H1 (cell line): ENCODE data around the gene RNF44. TPM values are rescaled to one million over a fixed set of nuclear protein-coding genes. Genes with fewer than 3 reads are reported as not detected.

ENCODE experiments used
- CHD1 ChIP-seq: IDR thresholded peaks from 2 replicates; pipeline ENCODE4 v1.6.1; 2012; ENCODE audit warnings: low read depth, low read length, improper control_type of control experiment
- NRF1 ChIP-seq: IDR thresholded peaks from 2 replicates; pipeline ENCODE4 v1.6.1; 2011; ENCODE audit warnings: mild to moderate bottlenecking, low read depth, low read length, improper control_type of control experiment
- POLR2A ChIP-seq, 2 experiments: IDR thresholded peaks; 1 replicate in 1 of 2; 2 replicates in 1 of 2; pipeline ENCODE4 v1.6.1; 2011; ENCODE audit warnings: low read depth in 2 of 2, low read length in 2 of 2, mild to moderate bottlenecking in 2 of 2; ENCODE audit errors: control extremely low read depth in 1 of 2
- SP4 ChIP-seq: IDR thresholded peaks from 2 replicates; pipeline ENCODE4 v1.6.1; 2012; ENCODE audit warnings: low read length, inconsistent platforms
- TCF12 ChIP-seq: IDR thresholded peaks from 2 replicates; pipeline ENCODE4 v1.6.1; 2011; ENCODE audit warnings: low read depth, mild to moderate bottlenecking, low read length
- TEAD4 ChIP-seq: IDR thresholded peaks from 2 replicates; pipeline ENCODE4 v1.6.1; 2012; ENCODE audit warnings: low read depth, low read length, inconsistent platforms, mixed read lengths
- polyA plus RNA-seq, 7 experiments: library from polyadenylated mRNA; depleted of rRNA in 3 of 7; stranded (reverse) in 5 of 7; unstranded in 2 of 7; fragments of >200 nt in 5 of 7; fragments of 200-250 nt in 2 of 7; gene quantifications; 1 replicate in 5 of 7; 2 replicates in 1 of 7; 4 replicates in 1 of 7; pipeline versions ENCODE4 v1.2.1 to v1.2.3, GENCODE V29; 2011 to 2013; ENCODE audit warnings: missing spikeins in 2 of 7, mixed read lengths in 2 of 7
- total RNA-seq: library from RNA; stranded (reverse); fragmentation: NEBNext Ultra II Directional; extraction: Animal tissue kit (Norgen Biotek cat#: 25700); gene quantifications from 2 replicates; pipeline ENCODE4 v1.2.1, GENCODE V29; 2021
- TF ChIP-seq, protein P1 (sequence below): IDR thresholded peaks from 2 replicates; pipeline ENCODE4 v1.6.1; 2012; ENCODE audit warnings: inconsistent platforms

RNF44 gene
- total and polyA plus RNA-seq, 2 of the 8 experiments (the other 6 are each of a cell fraction or from before 2014, with no cell fraction given), result 54.7 to 164 TPM

GRCh38 chr5:176577312-176578176, 40.3 kb upstream of the RNF44 start (continued):
- TF ChIP-seq NRF1 (no peak), TEAD4 (no peak), TCF12 (no peak), SP4 (no peak), POLR2A (IDR thresholded peaks at IDR 0.05; ENCODE audit: control extremely low read depth in 1 of 2, low read depth in 2 of 2, low read length in 2 of 2) (no peak), CHD1 (no peak)
- TF ChIP-seq, protein P1, sequence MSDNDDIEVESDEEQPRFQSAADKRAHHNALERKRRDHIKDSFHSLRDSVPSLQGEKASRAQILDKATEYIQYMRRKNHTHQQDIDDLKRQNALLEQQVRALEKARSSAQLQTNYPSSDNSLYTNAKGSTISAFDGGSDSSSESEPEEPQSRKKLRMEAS, result no peak
